Forelimb muscle (tissue), 1 donor: ENCODE data around the gene SAPCD1. TPM values are rescaled to one million over a fixed set of nuclear protein-coding genes. Genes with fewer than 3 reads are reported as not detected.
"Not testable (repeated sequence)": the region's sequence is repeated elsewhere in the genome, so short reads cannot be mapped to it uniquely, and the experiment has no call there.

ENCODE experiments used
- DNase-seq: peaks from one replicate; pipeline ENCODE4 v3.0.0-alpha.2; 2013; ENCODE audit warnings: low read depth
- polyA plus RNA-seq: library from polyadenylated mRNA; unstranded; fragments of 120-200 nt; gene quantifications from one replicate; pipeline ENCODE4 v1.2.1, GENCODE V29; 2013; ENCODE audit not compliant: insufficient read length

SAPCD1 gene
- polyA plus RNA-seq, 1 donor: 3.0 TPM

DNA sequence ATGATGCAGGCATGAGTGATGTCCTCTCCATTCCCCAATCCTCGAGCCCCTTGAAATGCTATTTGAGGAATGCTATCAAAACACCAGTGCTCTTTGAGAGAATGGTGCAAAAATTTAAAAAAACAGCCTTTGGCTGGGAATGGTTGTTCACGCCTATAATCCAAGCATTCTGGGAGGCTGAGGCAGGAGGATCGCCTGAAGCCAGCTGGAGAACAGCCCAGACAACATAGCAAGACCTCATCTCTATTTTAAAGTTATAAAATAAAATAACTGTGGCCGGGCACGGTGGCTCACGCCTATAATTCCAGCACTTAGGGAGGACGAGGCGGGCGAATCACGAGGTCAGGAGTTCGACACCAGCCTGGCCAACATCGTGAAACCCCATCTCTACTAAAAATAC, 37.3 kb downstream of the SAPCD1 start:
- no peak for DNase-seq

DNA sequence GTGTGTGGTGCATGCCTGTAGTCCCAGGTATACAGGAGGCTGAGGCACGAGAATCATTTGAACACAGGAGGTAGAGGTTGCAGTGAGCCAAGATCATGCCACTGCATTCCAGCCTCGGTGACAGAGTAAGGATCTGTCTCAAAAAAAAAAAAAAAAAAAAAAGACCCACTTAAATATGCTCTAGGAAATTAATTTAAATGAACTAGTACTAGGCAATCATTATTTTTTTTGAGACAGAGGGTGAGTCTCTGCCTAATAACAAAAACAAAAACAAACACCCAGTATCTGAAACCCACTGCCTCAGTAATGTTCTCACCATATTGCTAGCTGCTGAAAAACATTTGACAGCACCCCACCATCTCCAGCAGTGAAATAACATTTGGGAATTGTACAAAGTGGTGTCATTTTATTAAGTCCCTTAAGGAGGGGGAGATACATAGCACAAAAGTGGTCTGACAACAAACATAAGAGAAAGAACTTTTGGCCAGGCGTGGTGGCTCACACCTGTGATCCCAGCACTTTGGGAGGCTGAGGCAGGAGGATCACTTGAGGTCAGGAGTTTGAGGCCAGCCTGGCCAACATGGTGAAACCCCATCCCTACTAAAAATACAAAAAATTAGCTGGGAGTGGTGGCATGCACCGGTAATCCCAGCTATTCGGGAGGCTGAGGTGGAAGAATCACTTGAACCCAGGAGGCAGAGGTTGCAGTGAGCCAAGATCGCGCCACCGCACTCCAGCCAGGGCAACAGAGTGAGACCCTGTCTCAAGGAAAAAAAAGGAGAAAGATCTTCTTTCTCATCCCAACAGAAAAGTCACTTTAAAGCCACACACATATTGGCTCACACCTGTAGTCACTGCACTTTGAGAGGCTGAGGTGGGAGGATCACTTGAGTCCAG, 38.8 kb downstream of the SAPCD1 start:
- not testable (repeated sequence) for DNase-seq

DNA sequence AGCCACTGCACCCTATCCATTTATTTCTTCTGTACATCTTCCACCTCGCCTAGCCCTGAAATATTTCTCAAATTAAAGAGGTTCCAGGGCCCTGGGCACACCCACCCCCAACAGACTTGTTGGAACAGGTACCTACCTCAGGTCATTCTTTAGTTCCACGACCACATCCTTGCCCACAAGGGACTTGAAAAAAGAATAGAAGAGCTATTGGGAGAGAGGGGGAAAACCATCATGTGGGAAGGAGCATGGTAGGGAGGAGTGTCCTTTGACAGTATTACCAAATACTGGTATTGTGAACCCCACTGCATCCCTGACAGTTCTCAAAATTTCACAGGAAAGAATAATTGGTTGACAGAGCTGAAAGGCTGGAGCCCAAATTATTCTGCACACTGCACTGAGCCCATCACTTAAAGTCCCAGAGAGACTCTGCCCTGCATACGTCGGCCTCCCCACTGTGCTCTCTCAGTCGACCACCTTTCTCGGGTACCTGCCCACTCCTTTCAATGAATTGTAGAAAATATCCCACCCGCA, 43.5 kb downstream of the SAPCD1 start:
- no peak for DNase-seq

DNA sequence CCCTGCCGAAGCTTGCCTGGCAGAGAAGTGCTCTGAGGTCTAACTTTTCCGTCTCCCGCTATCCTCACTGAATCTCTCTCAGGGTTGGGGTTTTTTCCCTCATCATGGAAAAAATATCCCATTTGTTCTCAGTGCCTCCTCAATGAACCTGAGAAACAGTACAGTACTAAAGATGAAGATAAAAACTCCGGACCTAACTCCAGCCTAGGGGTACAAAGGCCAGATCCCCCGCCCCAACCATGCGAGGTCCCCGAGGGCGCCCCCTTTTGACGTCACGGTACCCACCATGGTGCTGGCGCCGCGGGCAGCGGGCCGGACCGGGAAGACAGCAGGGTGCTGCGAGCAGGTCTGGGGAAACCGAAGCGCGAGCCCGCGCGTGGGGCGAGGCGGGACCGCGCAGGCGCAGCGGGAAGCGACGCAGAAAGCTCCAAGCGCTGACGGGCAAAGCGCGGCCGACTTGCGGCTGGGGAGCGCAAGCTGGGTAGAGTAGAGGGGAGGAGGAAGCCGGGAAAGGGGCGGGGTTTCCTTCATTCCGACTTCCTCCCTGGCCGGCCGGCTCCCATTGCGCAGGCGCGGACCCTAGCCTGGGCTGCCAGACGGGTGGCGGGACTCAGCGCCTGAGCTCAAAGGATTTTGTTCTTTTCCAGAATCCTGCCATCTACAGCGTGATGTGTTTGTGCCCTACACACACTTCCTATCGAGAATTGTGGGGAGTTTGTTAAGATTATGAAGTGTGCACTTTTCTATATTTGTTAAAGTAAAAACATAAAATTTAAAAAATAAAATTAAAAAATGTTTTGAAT, 44.2 kb downstream of the SAPCD1 start, which contains the start of gene LSM2:
Gene LSM2, minus strand, starts transcription at position 497 of the 803 bp plus-strand sequence. Its CDS starts 209 bp downstream, at position 288.
- peak; percentile 90 for DNase-seq

DNA sequence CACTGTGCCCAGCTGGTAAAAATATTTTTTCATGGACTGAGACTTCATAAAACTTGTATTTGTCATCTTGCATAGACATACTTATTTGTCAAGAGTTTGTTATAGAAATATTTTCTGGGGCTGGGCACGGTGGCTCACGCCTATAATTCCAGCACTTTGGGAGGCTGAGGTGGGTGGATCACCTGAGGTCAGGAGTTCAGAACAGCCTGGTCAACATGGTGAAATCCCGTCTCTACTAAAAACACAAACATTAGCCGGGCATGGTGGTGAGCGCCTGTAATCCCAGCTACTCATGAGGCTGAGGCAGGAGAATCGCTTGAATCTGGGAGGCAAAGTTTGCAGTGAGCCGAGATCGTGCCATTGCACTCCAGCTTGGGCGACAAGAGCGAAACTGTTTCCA, 46.1 kb downstream of the SAPCD1 start:
- not testable (repeated sequence) for DNase-seq

DNA sequence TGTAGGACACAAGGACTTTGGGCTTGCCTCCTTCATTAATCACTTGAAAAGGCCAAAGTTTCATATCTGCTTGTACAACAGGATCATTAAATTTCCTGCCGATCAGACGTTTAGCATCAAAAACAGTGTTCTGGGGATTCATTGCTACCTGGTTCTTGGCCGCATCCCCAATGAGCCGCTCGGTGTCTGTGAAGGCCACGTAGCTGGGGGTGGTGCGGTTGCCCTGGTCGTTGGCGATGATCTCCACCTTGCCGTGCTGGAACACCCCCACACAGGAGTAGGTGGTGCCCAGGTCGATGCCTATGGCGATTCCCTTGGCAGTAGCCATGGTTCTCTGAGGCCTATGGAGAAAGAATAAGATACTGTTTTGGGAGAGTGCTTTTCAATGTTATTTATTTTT, 49.2 kb downstream of the SAPCD1 start:
- no peak for DNase-seq

DNA sequence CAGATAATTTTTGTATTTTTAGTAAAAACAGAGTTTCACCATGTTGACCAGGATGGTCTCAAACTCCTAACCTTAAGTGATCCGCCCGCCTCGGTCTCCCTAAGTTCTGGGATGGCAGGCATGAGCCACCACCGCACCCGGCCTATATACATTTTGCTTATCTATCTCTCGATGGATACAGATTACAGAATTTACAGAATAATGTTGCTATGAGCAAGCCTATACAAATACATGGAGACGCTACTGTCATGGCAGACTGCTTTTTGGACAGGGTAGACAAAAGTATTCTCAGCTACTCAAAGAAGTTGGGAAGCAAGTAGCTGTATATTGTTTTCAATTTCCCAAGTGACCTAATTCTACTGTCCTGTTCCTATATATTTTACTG, 51.0 kb downstream of the SAPCD1 start:
- no peak for DNase-seq

Other genes starting within 250 kb of the SAPCD1 start
- not detected for gene MCCD1, start 233.7 kb upstream of the SAPCD1 start, polyA plus RNA-seq
- gene DDX39B, start 220.7 kb upstream of the SAPCD1 start, polyA plus RNA-seq: 368 TPM
- gene ATP6V1G2, start 216.0 kb upstream of the SAPCD1 start, polyA plus RNA-seq: 3.0 TPM
- gene NFKBIL1, start 215.0 kb upstream of the SAPCD1 start, polyA plus RNA-seq: 16.8 TPM
- 0.18 TPM for gene LTA, start 190.4 kb upstream of the SAPCD1 start, polyA plus RNA-seq
- gene TNF, start 187.1 kb upstream of the SAPCD1 start, polyA plus RNA-seq: not detected
- gene LTB, start 180.2 kb upstream of the SAPCD1 start, polyA plus RNA-seq: 1.1 TPM
- gene LST1, start 176.4 kb upstream of the SAPCD1 start, polyA plus RNA-seq: 7.4 TPM
- 0.24 TPM for gene NCR3, start 169.7 kb upstream of the SAPCD1 start, polyA plus RNA-seq
- 13.4 TPM for gene AIF1, start 147.4 kb upstream of the SAPCD1 start, polyA plus RNA-seq
- gene PRRC2A, start 141.9 kb upstream of the SAPCD1 start, polyA plus RNA-seq: 133 TPM
- gene BAG6, start 110.0 kb upstream of the SAPCD1 start, polyA plus RNA-seq: 200 TPM
- 4.3 TPM for gene APOM, start 106.8 kb upstream of the SAPCD1 start, polyA plus RNA-seq
- 12.1 TPM for gene C6orf47, start 101.9 kb upstream of the SAPCD1 start, polyA plus RNA-seq
- gene GPANK1, start 97.7 kb upstream of the SAPCD1 start, polyA plus RNA-seq: 14.1 TPM
- 125 TPM for gene CSNK2B, start 96.6 kb upstream of the SAPCD1 start, polyA plus RNA-seq
- gene LY6G5B, start 92.7 kb upstream of the SAPCD1 start, polyA plus RNA-seq: 11.5 TPM
- gene LY6G5C, start 81.6 kb upstream of the SAPCD1 start, polyA plus RNA-seq: 2.7 TPM
- 43.8 TPM for gene ABHD16A, start 59.3 kb upstream of the SAPCD1 start, polyA plus RNA-seq
- not detected for gene LY6G6F, start 55.8 kb upstream of the SAPCD1 start, polyA plus RNA-seq
- 0.47 TPM for gene LY6G6D, start 47.3 kb upstream of the SAPCD1 start, polyA plus RNA-seq
- 0.62 TPM for gene LY6G6C, start 40.9 kb upstream of the SAPCD1 start, polyA plus RNA-seq
- 1.2 TPM for gene MPIG6B, start 39.3 kb upstream of the SAPCD1 start, polyA plus RNA-seq
- gene DDAH2, start 33.4 kb upstream of the SAPCD1 start, polyA plus RNA-seq: 108 TPM
- 102 TPM for gene CLIC1, start 26.1 kb upstream of the SAPCD1 start, polyA plus RNA-seq
- 14.2 TPM for gene MSH5, start 22.7 kb upstream of the SAPCD1 start, polyA plus RNA-seq
- gene VWA7, start 14.7 kb downstream of the SAPCD1 start, polyA plus RNA-seq: 2.9 TPM
- 46.5 TPM for gene VARS1, start 33.1 kb downstream of the SAPCD1 start, polyA plus RNA-seq
- 55.3 TPM for gene LSM2, start 44.3 kb downstream of the SAPCD1 start, polyA plus RNA-seq
- 5.0 TPM for gene HSPA1L, start 52.6 kb downstream of the SAPCD1 start, polyA plus RNA-seq
- gene HSPA1A, start 52.9 kb downstream of the SAPCD1 start, polyA plus RNA-seq: 72.3 TPM
- gene HSPA1B, start 65.1 kb downstream of the SAPCD1 start, polyA plus RNA-seq: 48.9 TPM
- 15.0 TPM for gene NEU1, start 100.2 kb downstream of the SAPCD1 start, polyA plus RNA-seq
- gene SLC44A4, start 116.3 kb downstream of the SAPCD1 start, polyA plus RNA-seq: 0.37 TPM
- gene EHMT2, start 135.0 kb downstream of the SAPCD1 start, polyA plus RNA-seq: 29.3 TPM
- 9.5 TPM for gene ZBTB12, start 139.4 kb downstream of the SAPCD1 start, polyA plus RNA-seq
- 3.0 TPM for gene C2, start 165.1 kb downstream of the SAPCD1 start, polyA plus RNA-seq
- gene CFB, start 183.4 kb downstream of the SAPCD1 start, polyA plus RNA-seq: 1.0 TPM
- gene NELFE, start 196.3 kb downstream of the SAPCD1 start, polyA plus RNA-seq: 63.3 TPM
- 27.0 TPM for gene SKIC2, start 196.5 kb downstream of the SAPCD1 start, polyA plus RNA-seq
- 16.9 TPM for gene DXO, start 209.5 kb downstream of the SAPCD1 start, polyA plus RNA-seq
- 19.3 TPM for gene C4A, start 219.4 kb downstream of the SAPCD1 start, polyA plus RNA-seq